HepG2 (cell line): ENCODE results near the gene TRAF4. TPM values are rescaled to one million over a fixed set of nuclear protein-coding genes. Genes with fewer than 3 reads are reported as not detected.
A peak's percentile ranks its signal among the peaks of the same experiment; 100 is the strongest.

Source experiments
- DBP ChIP-seq: sonication (generic); formaldehyde crosslinking; IDR thresholded peaks from 2 replicates; pipeline ENCODE4 v1.4.0; 2020; ENCODE audit warnings: missing genetic modification reagents; ENCODE audit errors: not compliant biosample characterization
- FOSL2 ChIP-seq: sonication (generic); formaldehyde crosslinking; IDR thresholded peaks from 2 replicates; pipeline ENCODE4 v1.4.0; 2020; ENCODE audit warnings: missing genetic modification reagents
- GATA4 ChIP-seq: sonication (generic); IDR thresholded peaks from 2 replicates; pipeline ENCODE4 v1.6.1; 2016; ENCODE audit warnings: antibody characterized with exemption, low read depth, borderline replicate concordance
- HNRNPH1 ChIP-seq: fragments of 200-400 bp; formaldehyde crosslinking; optimal IDR thresholded peaks from 2 replicates; pipeline ENCODE3; 2017; ENCODE audit warnings: mild to moderate bottlenecking, low read depth, low read length
- HOXA3 ChIP-seq: sonication (generic); formaldehyde crosslinking; IDR thresholded peaks from 2 replicates; pipeline ENCODE4 v1.5.0; 2020; ENCODE audit warnings: missing genetic modification reagents
- PAWR ChIP-seq: sonication (generic); formaldehyde crosslinking; IDR thresholded peaks from 2 replicates; pipeline ENCODE4 v1.4.0; 2020; ENCODE audit warnings: missing genetic modification reagents, mild to moderate bottlenecking, borderline replicate concordance
- RBFOX2 ChIP-seq: fragments of 200-400 bp; formaldehyde crosslinking; IDR thresholded peaks from 2 replicates; pipeline ENCODE4 v1.6.1; 2017; ENCODE audit warnings: low read depth, mild to moderate bottlenecking, low read length
- RNF2 ChIP-seq: fragments of 450-650 bp; conservative IDR thresholded peaks from 2 replicates; pipeline ENCODE4 v1.6.1; 2016; ENCODE audit warnings: low read depth
- SAP130 ChIP-seq: IDR thresholded peaks from 2 replicates; pipeline ENCODE4 v1.6.1; 2016; ENCODE audit warnings: low read depth
- SKI ChIP-seq: fragments of 450-650 bp; IDR thresholded peaks from one replicate; pipeline ENCODE4 v1.6.1; 2018; ENCODE audit warnings: mild to moderate bottlenecking; ENCODE audit not compliant: partially characterized antibody
- SRSF4 ChIP-seq: fragments of 200-400 bp; formaldehyde crosslinking; IDR thresholded peaks from one replicate; pipeline ENCODE4 v1.6.1; 2018; ENCODE audit warnings: mild to moderate bottlenecking, low read depth, low read length, moderate library complexity; ENCODE audit not compliant: poor library complexity, severe bottlenecking
- ZNF282 ChIP-seq: fragments of 450-650 bp; IDR thresholded peaks from 2 replicates; pipeline ENCODE4 v1.6.1; 2018; ENCODE audit not compliant: partially characterized antibody
- ZNF687 ChIP-seq: sonication (generic); formaldehyde crosslinking; IDR thresholded peaks from 2 replicates; pipeline ENCODE4 v1.5.1; 2020; ENCODE audit warnings: mild to moderate bottlenecking, missing genetic modification reagents, moderate library complexity
- ZNF746 ChIP-seq: sonication (generic); formaldehyde crosslinking; IDR thresholded peaks from 2 replicates; pipeline ENCODE4 v1.8.0; 2022; ENCODE audit warnings: mild to moderate bottlenecking, missing genetic modification reagents
- ZNF775 ChIP-seq: sonication (generic); formaldehyde crosslinking; IDR thresholded peaks from 2 replicates; pipeline ENCODE4 v1.4.0; 2020; ENCODE audit warnings: missing genetic modification reagents, mild to moderate bottlenecking, moderate library complexity, borderline replicate concordance
- polyA plus RNA-seq, 8 experiments: library from polyadenylated mRNA; depleted of rRNA in 3 of 8; stranded (reverse) in 7 of 8; unstranded in 1 of 8; fragments of >200 nt; fragmentation: Illumina TruSeq in 4 of 8; extraction: Trizol in 4 of 8; gene quantifications; 2 replicates each; pipeline versions ENCODE4 v1.2.1 to v1.2.3, GENCODE V29; 2011 to 2016; ENCODE audit warnings: low read depth in 4 of 8, missing spikeins in 1 of 8, mixed read lengths in 1 of 8; ENCODE audit not compliant: insufficient read depth in 1 of 8
- total RNA-seq, 5 experiments: library from RNA; depleted of rRNA; stranded (reverse); fragments of >200 nt; fragmentation: Illumina TruSeq; extraction: Trizol; gene quantifications; 2 replicates each; pipeline ENCODE4 v1.2.3, GENCODE V29; 2016; ENCODE audit warnings: low read depth in 1 of 5
- TF ChIP-seq, protein P1 (sequence below): sonication (generic); formaldehyde crosslinking; IDR thresholded peaks from 2 replicates; pipeline ENCODE4 v1.4.0; 2020; ENCODE audit warnings: missing genetic modification reagents
- TF ChIP-seq, protein P2 (sequence below): sonication (generic); formaldehyde crosslinking; IDR thresholded peaks from 2 replicates; pipeline ENCODE4 v1.4.0; 2020; ENCODE audit warnings: mild to moderate bottlenecking, missing genetic modification reagents

Gene TRAF4
- total and polyA plus RNA-seq, 2 of the 13 experiments (the other 11 are each of a cell fraction or from before 2014, with no cell fraction given) = 86.0 to 89.9 TPM

DNA sequence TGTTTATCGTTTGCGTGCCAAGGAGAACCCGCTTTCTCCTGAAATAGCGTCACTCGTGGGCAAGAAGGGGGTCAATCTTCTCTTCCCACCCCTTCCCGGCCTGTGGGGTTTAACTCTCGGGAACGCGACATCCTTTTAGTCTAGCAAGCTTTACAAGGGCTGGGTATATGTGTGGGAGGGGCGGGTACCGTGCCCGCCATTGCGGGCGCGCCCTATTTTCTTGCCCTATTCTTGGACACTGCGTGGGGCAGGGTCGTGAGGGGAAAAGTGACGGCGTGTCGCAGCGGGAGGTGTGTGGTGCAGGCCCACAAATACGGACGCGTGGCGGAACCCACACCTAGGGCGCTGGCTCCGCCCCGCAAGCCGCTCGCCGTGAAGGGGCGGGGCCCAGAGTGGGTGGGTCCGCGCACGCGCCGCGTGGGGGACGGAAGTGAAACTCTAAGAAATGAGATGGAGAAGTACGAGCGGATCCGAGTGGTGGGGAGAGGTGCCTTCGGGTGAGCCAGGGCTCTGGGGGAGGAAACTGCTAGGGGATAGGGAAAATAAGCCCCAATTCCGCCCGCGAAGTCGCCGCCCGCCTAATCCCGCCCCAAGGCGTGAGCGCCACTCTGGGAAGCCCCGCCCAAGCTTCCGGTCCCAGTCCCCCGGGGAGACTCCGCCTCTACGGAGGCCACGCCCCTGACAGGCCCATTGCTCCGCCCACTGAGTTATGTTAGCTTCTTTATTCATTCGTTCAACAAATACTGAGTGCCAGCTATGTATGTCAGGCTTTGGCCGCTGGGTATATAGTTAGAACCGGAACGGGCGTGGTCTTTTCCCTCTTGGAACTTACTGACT is 15.2 kb upstream of the TRAF4 start, which contains the start of gene NEK8 (continued):
- TF ChIP-seq, protein P1, sequence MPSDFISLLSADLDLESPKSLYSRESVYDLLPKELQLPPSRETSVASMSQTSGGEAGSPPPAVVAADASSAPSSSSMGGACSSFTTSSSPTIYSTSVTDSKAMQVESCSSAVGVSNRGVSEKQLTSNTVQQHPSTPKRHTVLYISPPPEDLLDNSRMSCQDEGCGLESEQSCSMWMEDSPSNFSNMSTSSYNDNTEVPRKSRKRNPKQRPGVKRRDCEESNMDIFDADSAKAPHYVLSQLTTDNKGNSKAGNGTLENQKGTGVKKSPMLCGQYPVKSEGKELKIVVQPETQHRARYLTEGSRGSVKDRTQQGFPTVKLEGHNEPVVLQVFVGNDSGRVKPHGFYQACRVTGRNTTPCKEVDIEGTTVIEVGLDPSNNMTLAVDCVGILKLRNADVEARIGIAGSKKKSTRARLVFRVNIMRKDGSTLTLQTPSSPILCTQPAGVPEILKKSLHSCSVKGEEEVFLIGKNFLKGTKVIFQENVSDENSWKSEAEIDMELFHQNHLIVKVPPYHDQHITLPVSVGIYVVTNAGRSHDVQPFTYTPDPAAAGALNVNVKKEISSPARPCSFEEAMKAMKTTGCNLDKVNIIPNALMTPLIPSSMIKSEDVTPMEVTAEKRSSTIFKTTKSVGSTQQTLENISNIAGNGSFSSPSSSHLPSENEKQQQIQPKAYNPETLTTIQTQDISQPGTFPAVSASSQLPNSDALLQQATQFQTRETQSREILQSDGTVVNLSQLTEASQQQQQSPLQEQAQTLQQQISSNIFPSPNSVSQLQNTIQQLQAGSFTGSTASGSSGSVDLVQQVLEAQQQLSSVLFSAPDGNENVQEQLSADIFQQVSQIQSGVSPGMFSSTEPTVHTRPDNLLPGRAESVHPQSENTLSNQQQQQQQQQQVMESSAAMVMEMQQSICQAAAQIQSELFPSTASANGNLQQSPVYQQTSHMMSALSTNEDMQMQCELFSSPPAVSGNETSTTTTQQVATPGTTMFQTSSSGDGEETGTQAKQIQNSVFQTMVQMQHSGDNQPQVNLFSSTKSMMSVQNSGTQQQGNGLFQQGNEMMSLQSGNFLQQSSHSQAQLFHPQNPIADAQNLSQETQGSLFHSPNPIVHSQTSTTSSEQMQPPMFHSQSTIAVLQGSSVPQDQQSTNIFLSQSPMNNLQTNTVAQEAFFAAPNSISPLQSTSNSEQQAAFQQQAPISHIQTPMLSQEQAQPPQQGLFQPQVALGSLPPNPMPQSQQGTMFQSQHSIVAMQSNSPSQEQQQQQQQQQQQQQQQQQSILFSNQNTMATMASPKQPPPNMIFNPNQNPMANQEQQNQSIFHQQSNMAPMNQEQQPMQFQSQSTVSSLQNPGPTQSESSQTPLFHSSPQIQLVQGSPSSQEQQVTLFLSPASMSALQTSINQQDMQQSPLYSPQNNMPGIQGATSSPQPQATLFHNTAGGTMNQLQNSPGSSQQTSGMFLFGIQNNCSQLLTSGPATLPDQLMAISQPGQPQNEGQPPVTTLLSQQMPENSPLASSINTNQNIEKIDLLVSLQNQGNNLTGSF (CRISPR knock-in tag) = no peak
- TF ChIP-seq PAWR (CRISPR knock-in tag) = no peak
- TF ChIP-seq, protein P2, sequence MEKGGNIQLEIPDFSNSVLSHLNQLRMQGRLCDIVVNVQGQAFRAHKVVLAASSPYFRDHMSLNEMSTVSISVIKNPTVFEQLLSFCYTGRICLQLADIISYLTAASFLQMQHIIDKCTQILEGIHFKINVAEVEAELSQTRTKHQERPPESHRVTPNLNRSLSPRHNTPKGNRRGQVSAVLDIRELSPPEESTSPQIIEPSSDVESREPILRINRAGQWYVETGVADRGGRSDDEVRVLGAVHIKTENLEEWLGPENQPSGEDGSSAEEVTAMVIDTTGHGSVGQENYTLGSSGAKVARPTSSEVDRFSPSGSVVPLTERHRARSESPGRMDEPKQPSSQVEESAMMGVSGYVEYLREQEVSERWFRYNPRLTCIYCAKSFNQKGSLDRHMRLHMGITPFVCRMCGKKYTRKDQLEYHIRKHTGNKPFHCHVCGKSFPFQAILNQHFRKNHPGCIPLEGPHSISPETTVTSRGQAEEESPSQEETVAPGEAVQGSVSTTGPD = no peak
- TF ChIP-seq ZNF746 (CRISPR knock-in tag) = no peak
- peak; percentile 56 for TF ChIP-seq SAP130 (CRISPR knock-in tag)
- no peak for TF ChIP-seq RNF2
- no peak for TF ChIP-seq HNRNPH1
- TF ChIP-seq SKI = no peak
- 0 out of 2 replicates have a peak, but pooled peaks have one; percentile 8 for TF ChIP-seq ZNF775 (CRISPR knock-in tag)
- TF ChIP-seq RBFOX2 = peak; percentile 94
- TF ChIP-seq FOSL2 = peak; percentile 17; the same call in 1 of the 2 replicates
- TF ChIP-seq ZNF282 = no peak
- TF ChIP-seq SRSF4 = no peak
- peak; percentile 8 for TF ChIP-seq DBP (CRISPR knock-in tag)
- TF ChIP-seq ZNF687 = peak; percentile 76
- TF ChIP-seq HOXA3 = peak; percentile 56
- no peak; the same call in 1 of the 2 replicates for TF ChIP-seq GATA4
